ENCODE data around the gene ITM2C.

DNA sequence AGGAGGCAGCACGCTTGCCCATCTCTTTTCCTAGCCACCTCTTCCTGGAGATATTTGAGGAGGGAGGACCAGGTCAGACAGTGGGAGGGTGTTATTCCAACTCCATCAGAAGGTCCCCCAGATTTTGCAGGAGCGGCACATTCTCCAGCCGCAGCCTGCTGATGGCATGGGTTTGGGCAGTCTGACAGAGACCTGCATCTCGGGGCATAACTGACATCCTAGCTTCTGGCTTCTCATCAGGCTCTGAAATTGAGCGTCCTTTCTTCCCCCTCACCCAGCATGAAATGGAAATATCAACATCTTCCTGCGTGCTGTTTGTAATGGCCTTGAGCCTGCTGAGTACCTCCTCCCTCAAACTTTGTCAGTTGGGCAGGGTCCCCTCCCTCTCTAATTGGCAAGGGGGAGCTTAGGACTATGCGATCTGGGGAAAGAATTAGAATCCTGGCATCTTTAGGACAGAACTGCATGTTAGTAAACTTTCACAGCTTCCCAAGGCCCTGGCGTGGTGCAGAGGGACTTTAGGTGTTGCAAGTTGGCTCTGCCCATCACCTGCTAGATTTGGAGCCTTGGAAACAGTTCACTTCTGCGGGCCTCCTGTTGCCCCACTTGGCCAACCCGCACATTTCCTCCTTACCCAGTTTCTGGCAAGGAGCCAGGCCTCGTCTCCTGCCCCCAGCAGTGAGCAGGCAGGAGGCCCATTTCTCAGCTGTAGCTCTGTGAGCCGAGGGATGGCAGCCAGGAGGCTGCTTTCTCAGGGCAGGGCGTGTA lies 2.2 kb downstream of the ITM2C start:
- TF ChIP-seq POLR2A (IDR thresholded peaks at IDR 0.05; ENCODE audit: low read length), result no peak
- no peak for TF ChIP-seq GATA1 (IDR thresholded peaks at IDR 0.05; ENCODE audit: low read depth, low read length)

Measured in erythroblast (primary cell).